GM12891 (cell line): Measurements from ENCODE around the gene SPRED2. TPM values are rescaled to one million over a fixed set of nuclear protein-coding genes. Genes with fewer than 3 reads are reported as not detected.

Experiments
- DNase-seq: peaks from one replicate; pipeline ENCODE4 v3.0.0; 2011; ENCODE audit warnings: low spot score; ENCODE audit not compliant: insufficient read length
- FAIRE-seq: peaks from 2 replicates; lab custom pipeline; 2011; peaks lifted over from hg19 to GRCh38; lab: Jason Lieb, UNC
- PAX5 ChIP-seq: IDR thresholded peaks from 2 replicates; pipeline ENCODE4 v1.6.1; 2011; ENCODE audit warnings: low read length, moderate library complexity, mild to moderate bottlenecking; ENCODE audit not compliant: insufficient read depth, severe bottlenecking
- POLR2A ChIP-seq: IDR thresholded peaks from 2 replicates; pipeline ENCODE4 v1.6.1; 2011; ENCODE audit warnings: low read depth, low read length, control low read depth
- POLR2AphosphoS5 ChIP-seq: IDR thresholded peaks from 2 replicates; pipeline ENCODE4 v1.6.1; 2011; ENCODE audit warnings: low read depth, low read length, control low read depth
- POU2F2 ChIP-seq: IDR thresholded peaks from 2 replicates; pipeline ENCODE4 v1.6.1; 2011; ENCODE audit warnings: low read depth, mild to moderate bottlenecking, control low read depth, low read length, moderate library complexity
- SPI1 ChIP-seq: IDR thresholded peaks from 2 replicates; pipeline ENCODE4 v1.6.1; 2011; ENCODE audit warnings: low read depth, low read length, control low read depth
- TAF1 ChIP-seq: IDR thresholded peaks from 2 replicates; pipeline ENCODE4 v1.6.1; 2011; ENCODE audit warnings: low read depth, low read length, control low read depth
- polyA plus RNA-seq: library from polyadenylated mRNA; unstranded; fragments of >200 nt; gene quantifications from one replicate; pipeline ENCODE4 v1.2.1, GENCODE V29; 2012; ENCODE audit warnings: low read depth, missing spikeins, inconsistent platforms; ENCODE audit not compliant: missing spikeins

Gene SPRED2
- 5.3 TPM for polyA plus RNA-seq

- FAIRE-seq: peak; percentile 41
- TF ChIP-seq POU2F2 (peak; percentile 61; the same call in 1 of the 2 replicates), SPI1 (peak; percentile 48; the same call in 1 of the 2 replicates), POLR2A (no peak), TAF1 (peak; percentile 43; the same call in 1 of the 2 replicates), POLR2AphosphoS5 (no peak), PAX5 (no peak)
- DNase-seq: peak; percentile 53
Measured at GRCh38 chr2:65432227-65433190, at the start of gene SPRED2. Gene SPRED2 (minus strand): TSS chr2:65432599. CDS start chr2:65431987, 612 bp downstream.

- FAIRE-seq (no peak), DNase-seq (no peak)
- no peak for TF ChIP-seq POU2F2
- no peak for TF ChIP-seq POLR2AphosphoS5
- no peak for TF ChIP-seq PAX5
- no peak for TF ChIP-seq POLR2A
- no peak for TF ChIP-seq TAF1
- TF ChIP-seq SPI1: no peak
Measured at GRCh38 chr2:65481961-65482360, 49.6 kb upstream of the SPRED2 start.

- TF ChIP-seq POLR2A: no peak
- TF ChIP-seq SPI1: no peak
- no peak for TF ChIP-seq PAX5
- TF ChIP-seq TAF1: no peak
- TF ChIP-seq POLR2AphosphoS5: no peak
- TF ChIP-seq POU2F2: no peak
- DNase-seq (no peak), FAIRE-seq (no peak)
Measured at GRCh38 chr2:65479524-65479923, 47.1 kb upstream of the SPRED2 start.

GRCh38 chr2:65478498-65479135 is 46.2 kb upstream of the SPRED2 start:
- DNase-seq (no peak), FAIRE-seq (no peak)
- no peak for TF ChIP-seq POLR2AphosphoS5
- TF ChIP-seq POU2F2: no peak
- TF ChIP-seq SPI1: no peak
- no peak for TF ChIP-seq TAF1
- no peak for TF ChIP-seq POLR2A
- TF ChIP-seq PAX5: no peak

- DNase-seq (no peak), FAIRE-seq (no peak)
- no peak for TF ChIP-seq PAX5
- no peak for TF ChIP-seq POLR2A
- no peak for TF ChIP-seq POU2F2
- no peak for TF ChIP-seq POLR2AphosphoS5
- TF ChIP-seq SPI1: no peak
- TF ChIP-seq TAF1: no peak
Measured at GRCh38 chr2:65477590-65477989, 45.2 kb upstream of the SPRED2 start.

- DNase-seq: no peak
- TF ChIP-seq TAF1 (no peak), POLR2AphosphoS5 (no peak), POU2F2 (no peak), PAX5 (no peak), SPI1 (no peak), POLR2A (no peak)
- FAIRE-seq: no peak
Measured at GRCh38 chr2:65476778-65477177, 44.4 kb upstream of the SPRED2 start.

- FAIRE-seq (no peak), DNase-seq (no peak)
- TF ChIP-seq POU2F2: no peak
- TF ChIP-seq PAX5: no peak
Measured at GRCh38 chr2:65475000-65475399, 42.6 kb upstream of the SPRED2 start.

GRCh38 chr2:65473045-65473444 is 40.6 kb upstream of the SPRED2 start:
- FAIRE-seq: no peak
- no peak for DNase-seq

GRCh38 chr2:65471409-65471808 is 39.0 kb upstream of the SPRED2 start:
- FAIRE-seq (no peak), DNase-seq (no peak)
- TF ChIP-seq POLR2A (no peak), SPI1 (no peak), PAX5 (no peak), TAF1 (no peak)

More at GRCh38 chr2:65473045-65473444, 40.6 kb upstream of the SPRED2 start:
- TF ChIP-seq POLR2AphosphoS5 (no peak), SPI1 (no peak), PAX5 (no peak), POLR2A (no peak), TAF1 (no peak), POU2F2 (no peak)

GRCh38 chr2:65466551-65466950 is 34.2 kb upstream of the SPRED2 start:
- no peak for DNase-seq
- TF ChIP-seq SPI1 (no peak), POLR2A (no peak), PAX5 (no peak), POLR2AphosphoS5 (no peak), POU2F2 (no peak), TAF1 (no peak)
- no peak for FAIRE-seq
